AG04450 (cell line): ENCODE measurements around the gene KIAA1217. TPM values are rescaled to one million over a fixed set of nuclear protein-coding genes. Genes with fewer than 3 reads are reported as not detected.
A peak's percentile ranks its signal among the peaks of the same experiment; 100 is the strongest.
"Not testable (repeated sequence)": the region's sequence is repeated elsewhere in the genome, so short reads cannot be mapped to it uniquely, and the experiment has no call there.

ENCODE experiments used
- CTCF ChIA-PET: fragments of 300-600, 350-600 bp; formaldehyde crosslinking; extraction: SDS; loops from one replicate; lab custom pipeline; 2022; ENCODE audit warnings: antibody characterized with exemption, inconsistent platforms; lab: Charles Lee
- POLR2A ChIA-PET: fragments of 350-600 bp; formaldehyde crosslinking; extraction: SDS; loops from one replicate; lab custom pipeline; 2021; ENCODE audit warnings: antibody characterized with exemption, inconsistent platforms; lab: Yijun Ruan, JAX
- DNase-seq: peaks from one replicate; pipeline ENCODE4 v3.0.0-alpha.2; 2011; ENCODE audit warnings: low read depth, low spot score
- H3K27ac ChIP-seq: one replicate; pipeline ENCODE4 v1.5.1; 2012; ENCODE audit warnings: low read depth, low read length, control low read depth
- H3K27me3 ChIP-seq: one replicate; pipeline ENCODE4 v1.6.0; 2012; ENCODE audit warnings: low read length; ENCODE audit not compliant: control insufficient read depth, insufficient read depth
- H3K4me3 ChIP-seq: 2 replicates; pipeline ENCODE4 v1.5.1; 2011; ENCODE audit warnings: mild to moderate bottlenecking, low read depth, low read length, control low read depth
- H3K9me3 ChIP-seq: 2 replicates; pipeline ENCODE4 v1.5.1; 2012; ENCODE audit warnings: low read length; ENCODE audit not compliant: control insufficient read depth, insufficient read depth
- polyA plus RNA-seq: library from polyadenylated mRNA; depleted of rRNA; stranded (reverse); fragments of >200 nt; gene quantifications from 2 replicates; pipeline ENCODE4 v1.2.3, GENCODE V29; 2011
- TF ChIP-seq, protein P1 (sequence below): IDR thresholded peaks from 2 replicates; pipeline ENCODE4 v1.5.1; 2011; ENCODE audit warnings: low read depth, low read length, control low read depth, inconsistent platforms

Gene KIAA1217
- polyA plus RNA-seq, 1 experiment = 5.4 TPM

DNA sequence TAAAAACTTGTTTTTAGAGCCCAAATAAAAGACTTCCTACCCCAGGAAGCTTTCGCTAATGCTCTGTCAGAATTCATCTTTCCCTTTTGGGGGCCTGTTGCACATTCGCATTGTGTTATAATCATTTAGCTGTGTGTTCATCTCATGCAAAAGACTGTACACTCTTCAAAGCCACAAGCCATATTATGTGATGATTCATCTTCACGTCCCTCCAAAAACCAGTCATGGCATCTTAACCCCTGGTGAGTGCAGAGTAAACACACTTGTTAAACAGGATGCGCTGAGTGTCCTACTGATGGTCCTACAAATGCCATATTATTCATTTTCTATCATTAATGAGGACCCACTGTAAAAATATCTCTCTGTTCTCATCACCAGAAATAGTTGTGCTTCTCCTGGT lies 235.4 kb downstream of the KIAA1217 start:
- no peak overlapping the region for H3K27ac ChIP-seq
- H3K27me3 ChIP-seq = no peaks in the 10 kb centered on the region
- DNase-seq = no peak
- H3K4me3 ChIP-seq = no peak overlapping the region
- no peaks in the 10 kb centered on the region for H3K9me3 ChIP-seq
- CTCF ChIA-PET = interaction anchor here (1.5 kb wide), 1 partner anchor 75 kb away, joined by 4 read pairs; no protein-coding TSS in a partner anchor
- TF ChIP-seq, protein P1, sequence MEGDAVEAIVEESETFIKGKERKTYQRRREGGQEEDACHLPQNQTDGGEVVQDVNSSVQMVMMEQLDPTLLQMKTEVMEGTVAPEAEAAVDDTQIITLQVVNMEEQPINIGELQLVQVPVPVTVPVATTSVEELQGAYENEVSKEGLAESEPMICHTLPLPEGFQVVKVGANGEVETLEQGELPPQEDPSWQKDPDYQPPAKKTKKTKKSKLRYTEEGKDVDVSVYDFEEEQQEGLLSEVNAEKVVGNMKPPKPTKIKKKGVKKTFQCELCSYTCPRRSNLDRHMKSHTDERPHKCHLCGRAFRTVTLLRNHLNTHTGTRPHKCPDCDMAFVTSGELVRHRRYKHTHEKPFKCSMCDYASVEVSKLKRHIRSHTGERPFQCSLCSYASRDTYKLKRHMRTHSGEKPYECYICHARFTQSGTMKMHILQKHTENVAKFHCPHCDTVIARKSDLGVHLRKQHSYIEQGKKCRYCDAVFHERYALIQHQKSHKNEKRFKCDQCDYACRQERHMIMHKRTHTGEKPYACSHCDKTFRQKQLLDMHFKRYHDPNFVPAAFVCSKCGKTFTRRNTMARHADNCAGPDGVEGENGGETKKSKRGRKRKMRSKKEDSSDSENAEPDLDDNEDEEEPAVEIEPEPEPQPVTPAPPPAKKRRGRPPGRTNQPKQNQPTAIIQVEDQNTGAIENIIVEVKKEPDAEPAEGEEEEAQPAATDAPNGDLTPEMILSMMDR = no peak
- POLR2A ChIA-PET = interaction anchor here (0.6 kb wide), 1 partner anchor 9 kb away, joined by 3 read pairs; no protein-coding TSS in a partner anchor

DNA sequence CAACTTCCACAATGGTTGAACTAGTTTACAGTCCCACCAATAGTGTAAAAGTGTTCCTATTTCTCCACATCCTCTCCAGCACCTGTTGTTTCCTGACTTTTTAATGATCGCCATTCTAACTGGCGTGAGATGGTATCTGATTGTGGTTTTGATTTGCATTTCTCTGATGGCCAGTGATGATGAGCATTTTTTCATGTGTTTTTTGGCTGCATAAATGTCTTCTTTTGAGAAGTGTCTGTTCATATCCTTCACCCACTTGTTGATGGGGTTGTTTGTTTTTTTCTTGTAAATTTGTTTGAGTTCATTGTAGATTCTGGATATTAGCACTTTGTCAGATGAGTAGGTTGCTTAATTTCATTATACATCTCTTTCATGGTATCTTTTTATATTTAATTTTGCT lies 237.0 kb downstream of the KIAA1217 start:
- H3K27ac ChIP-seq, POLR2A ChIA-PET, CTCF ChIA-PET, H3K4me3 ChIP-seq, H3K27me3 ChIP-seq, H3K9me3 ChIP-seq, DNase-seq: not testable (repeated sequence)

DNA sequence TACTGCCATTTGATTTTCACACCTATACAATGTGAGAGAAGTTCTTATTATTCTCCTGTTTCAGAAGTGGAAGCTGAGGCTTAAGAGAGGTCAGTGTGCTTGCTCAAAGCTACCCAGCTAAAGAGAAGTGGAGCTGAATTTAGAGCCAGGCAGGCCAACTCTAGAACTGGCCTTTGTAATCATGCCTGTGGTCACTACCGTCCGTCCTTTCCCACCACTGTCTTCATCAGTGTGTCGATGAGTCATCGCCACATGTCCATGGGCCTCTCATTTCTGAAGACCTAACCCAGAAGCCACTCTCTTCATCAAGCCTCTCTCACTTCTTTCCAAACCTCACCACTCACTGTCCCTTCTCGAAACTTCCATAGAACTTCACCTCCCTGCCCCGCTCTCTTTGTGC lies 237.8 kb downstream of the KIAA1217 start:
- Histone ChIP-seq H3K27me3 (no peaks in the 10 kb centered on the region), H3K27ac (peak overlapping the region; percentile 43), H3K4me3 (no peak overlapping the region), H3K9me3 (no peaks in the 10 kb centered on the region)
- ChIA-PET CTCF (no interaction called here), POLR2A (no interaction called here)
- TF ChIP-seq, protein P1 = no peak
- peak; percentile 88 for DNase-seq

DNA sequence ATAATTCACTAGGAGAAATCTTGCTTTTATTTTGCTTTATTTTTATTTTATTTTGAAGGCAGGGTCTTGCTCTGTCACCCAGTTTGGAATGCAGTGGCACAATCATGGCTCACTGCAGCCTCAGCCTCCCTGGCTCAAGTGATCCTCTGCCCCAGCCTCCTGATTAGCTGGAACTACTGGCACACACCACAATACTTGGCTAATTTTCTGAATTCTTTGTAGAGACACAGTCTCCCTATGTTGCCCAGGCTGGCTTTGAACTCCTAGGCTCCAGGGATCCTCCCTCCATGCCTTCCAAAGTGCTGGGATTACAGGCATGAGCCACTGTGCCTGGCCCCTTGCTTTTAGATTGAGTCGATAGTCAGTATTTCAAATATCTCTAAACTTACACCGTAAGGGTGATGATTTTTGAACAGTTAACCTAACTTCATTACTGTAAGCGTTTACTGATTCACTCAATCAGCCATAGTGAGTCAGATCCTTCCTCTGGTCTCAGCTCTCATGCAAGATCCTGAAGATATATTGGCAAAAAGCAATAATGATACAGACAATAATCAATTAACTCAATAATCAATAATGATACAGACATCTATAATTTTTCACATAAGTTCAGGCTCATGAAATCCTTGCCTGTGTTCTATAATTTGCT lies 239.5 kb downstream of the KIAA1217 start:
- peak overlapping the region; percentile 63 for H3K27ac ChIP-seq
- no peak for DNase-seq
- no peaks in the 10 kb centered on the region for H3K27me3 ChIP-seq
- TF ChIP-seq, protein P1 = no peak
- CTCF ChIA-PET = no interaction called here
- H3K9me3 ChIP-seq = no peaks in the 10 kb centered on the region
- POLR2A ChIA-PET = no interaction called here
- no peak overlapping the region for H3K4me3 ChIP-seq

DNA sequence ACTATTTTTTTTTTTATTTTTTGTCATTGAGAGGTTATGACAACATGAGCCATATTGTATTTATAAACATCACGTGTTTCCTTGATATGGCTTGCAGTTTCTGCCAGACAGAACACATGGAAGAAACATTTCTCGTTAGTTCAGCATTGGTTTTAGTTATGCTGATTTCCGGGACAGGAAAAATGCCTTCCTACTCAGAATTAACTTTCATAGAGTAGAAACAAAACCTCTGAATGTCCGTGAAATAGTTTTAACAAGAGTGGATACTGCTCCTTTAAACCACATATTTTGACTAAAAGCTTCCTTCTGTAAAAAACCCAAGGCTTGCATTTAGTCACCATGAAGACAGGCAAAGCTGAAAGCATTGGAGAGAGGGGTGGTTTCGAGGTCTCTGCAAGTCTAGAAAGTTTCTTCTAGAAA lies 240.4 kb downstream of the KIAA1217 start:
- no peaks in the 10 kb centered on the region for H3K9me3 ChIP-seq
- H3K4me3 ChIP-seq = peak overlapping the region; percentile 17; the same call in 1 of the 2 replicates
- H3K27me3 ChIP-seq = no peaks in the 10 kb centered on the region
- TF ChIP-seq, protein P1 = no peak
- ChIA-PET POLR2A (no interaction called here), CTCF (no interaction called here)
- no peak for DNase-seq
- peak overlapping the region; percentile 34 for H3K27ac ChIP-seq
